HG02610 (cell line): ENCODE results near the gene KIF18A.

Source experiments
- ATAC-seq: cut with Tn5 transposase; IDR thresholded peaks from one replicate; pipeline ENCODE4 v1.9.1; 2021; ENCODE audit warnings: mild to moderate bottlenecking, moderate library complexity; ENCODE audit not compliant: unreplicated experiment

KIF18A gene

GRCh38 chr11:27971171-27971570 is 136.8 kb downstream of the KIF18A start:
- no peak for ATAC-seq
